ENCODE measurements around the gene TKTL2. TPM values are rescaled to one million over a fixed set of nuclear protein-coding genes. Genes with fewer than 3 reads are reported as not detected.

TKTL2 gene, protein sequence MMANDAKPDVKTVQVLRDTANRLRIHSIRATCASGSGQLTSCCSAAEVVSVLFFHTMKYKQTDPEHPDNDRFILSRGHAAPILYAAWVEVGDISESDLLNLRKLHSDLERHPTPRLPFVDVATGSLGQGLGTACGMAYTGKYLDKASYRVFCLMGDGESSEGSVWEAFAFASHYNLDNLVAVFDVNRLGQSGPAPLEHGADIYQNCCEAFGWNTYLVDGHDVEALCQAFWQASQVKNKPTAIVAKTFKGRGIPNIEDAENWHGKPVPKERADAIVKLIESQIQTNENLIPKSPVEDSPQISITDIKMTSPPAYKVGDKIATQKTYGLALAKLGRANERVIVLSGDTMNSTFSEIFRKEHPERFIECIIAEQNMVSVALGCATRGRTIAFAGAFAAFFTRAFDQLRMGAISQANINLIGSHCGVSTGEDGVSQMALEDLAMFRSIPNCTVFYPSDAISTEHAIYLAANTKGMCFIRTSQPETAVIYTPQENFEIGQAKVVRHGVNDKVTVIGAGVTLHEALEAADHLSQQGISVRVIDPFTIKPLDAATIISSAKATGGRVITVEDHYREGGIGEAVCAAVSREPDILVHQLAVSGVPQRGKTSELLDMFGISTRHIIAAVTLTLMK
- total RNA-seq: not detected

GRCh38 chr4:163473576-163473975, at the start of gene TKTL2:
TKTL2 (minus strand) TSS chr4:163473754; CDS start chr4:163473734, 20 bp downstream.
- peaks cover 2% of the 10 kb centered on the region for H3K27me3 Mint-ChIP-seq (ENCODE audit: low read depth)
- CTCF ChIA-PET: no interaction called here
- no peaks in the 10 kb centered on the region for H3K4me1 Mint-ChIP-seq (ENCODE audit: low read depth)

GRCh38 chr4:163515198-163515597, 41.6 kb upstream of the TKTL2 start:
- CTCF ChIA-PET: no interaction called here
- H3K9me3 Mint-ChIP-seq: no peaks in the 10 kb centered on the region
- no peak overlapping the region for H3K27ac Mint-ChIP-seq
- no peak for DNase-seq
- H3K27me3 Mint-ChIP-seq (ENCODE audit: low read depth): no peaks in the 10 kb centered on the region
- H3K4me3 Mint-ChIP-seq: no peak overlapping the region
- H3K36me3 Mint-ChIP-seq (ENCODE audit: low read depth): peaks cover 49% of the 10 kb centered on the region
- intact Hi-C loops (cut with micrococcal nuclease): no loop called here
- no peaks in the 10 kb centered on the region for H3K4me1 Mint-ChIP-seq (ENCODE audit: low read depth)

More at GRCh38 chr4:163473576-163473975, at the start of gene TKTL2:
- DNase-seq: no peak
- intact Hi-C loops (cut with micrococcal nuclease): no loop called here
- Mint-ChIP-seq H3K27ac (no peak within 1 kb of the TSS), H3K9me3 (no peaks in the 10 kb centered on the region), H3K4me3 (no peak within 1 kb of the TSS), H3K36me3 (ENCODE audit: low read depth) (no peaks in the 10 kb centered on the region)

GRCh38 chr4:163505374-163505773, 31.8 kb upstream of the TKTL2 start:
- H3K4me3 Mint-ChIP-seq: no peak overlapping the region
- peaks cover 27% of the 10 kb centered on the region for H3K36me3 Mint-ChIP-seq (ENCODE audit: low read depth)
- peaks cover 32% of the 10 kb centered on the region for H3K4me1 Mint-ChIP-seq (ENCODE audit: low read depth)
- CTCF ChIA-PET: interaction anchor here (1.0 to 1.7 kb wide), 5 partner anchors 8 to 50 kb away, joined by 3 to 4 read pairs (median 3); no protein-coding TSS in a partner anchor
- no peaks in the 10 kb centered on the region for H3K27me3 Mint-ChIP-seq (ENCODE audit: low read depth)
- no peak for DNase-seq
- intact Hi-C loops (cut with micrococcal nuclease): no loop called here
- H3K27ac Mint-ChIP-seq: no peak overlapping the region
- H3K9me3 Mint-ChIP-seq: no peaks in the 10 kb centered on the region

- peaks cover 53% of the 10 kb centered on the region for H3K4me1 Mint-ChIP-seq (ENCODE audit: low read depth)
- DNase-seq: no peak
- no peak overlapping the region for H3K4me3 Mint-ChIP-seq
- CTCF ChIA-PET: no interaction called here
- intact Hi-C loops (cut with micrococcal nuclease): no loop called here
- H3K27me3 Mint-ChIP-seq (ENCODE audit: low read depth): no peaks in the 10 kb centered on the region
- H3K36me3 Mint-ChIP-seq (ENCODE audit: low read depth): peaks cover 24% of the 10 kb centered on the region
- H3K9me3 Mint-ChIP-seq: no peaks in the 10 kb centered on the region
- no peak overlapping the region for H3K27ac Mint-ChIP-seq
Measured at GRCh38 chr4:163500586-163500985, 27.0 kb upstream of the TKTL2 start.

- peaks cover 31% of the 10 kb centered on the region for H3K4me1 Mint-ChIP-seq (ENCODE audit: low read depth)
- peak; percentile 14 for DNase-seq
Measured at GRCh38 chr4:163495900-163496299, 22.3 kb upstream of the TKTL2 start.

GRCh38 chr4:163494360-163495241, 21.0 kb upstream of the TKTL2 start, which contains the start of gene TMA16:
TMA16 (plus strand) TSS chr4:163494690; CDS start chr4:163494802, 112 bp downstream.
- DNase-seq: peak; percentile 88
- no peaks in the 10 kb centered on the region for H3K27me3 Mint-ChIP-seq (ENCODE audit: low read depth)
- CTCF ChIA-PET: interaction anchor here (2.9 kb wide), 1 partner anchor 55 kb away, joined by 29 read pairs; no protein-coding TSS in a partner anchor
- H3K4me1 Mint-ChIP-seq (ENCODE audit: low read depth): peaks cover 26% of the 10 kb centered on the region
- peak within 1 kb of the TSS; percentile 99 for H3K27ac Mint-ChIP-seq
- H3K36me3 Mint-ChIP-seq (ENCODE audit: low read depth): peaks cover 14% of the 10 kb centered on the region
- intact Hi-C loops (cut with micrococcal nuclease): loop anchor here (1.0 to 10.0 kb wide), 5 partner anchors 54 to 1832 kb away; partner anchors contain the start of genes MSMO1 and NAF1
- no peaks in the 10 kb centered on the region for H3K9me3 Mint-ChIP-seq
- peak within 1 kb of the TSS; percentile 83 for H3K4me3 Mint-ChIP-seq

More at GRCh38 chr4:163495900-163496299, 22.3 kb upstream of the TKTL2 start:
- Mint-ChIP-seq H3K36me3 (ENCODE audit: low read depth) (peaks cover 18% of the 10 kb centered on the region), H3K9me3 (no peaks in the 10 kb centered on the region), H3K4me3 (peak overlapping the region; percentile 78), H3K27me3 (ENCODE audit: low read depth) (no peaks in the 10 kb centered on the region), H3K27ac (peak overlapping the region; percentile 84)
- intact Hi-C loops (cut with micrococcal nuclease): loop anchor here (2.0 to 10.0 kb wide), 3 partner anchors 53 to 1831 kb away; partner anchors contain the start of gene MSMO1
- CTCF ChIA-PET: interaction anchor here (0.7 to 1.1 kb wide), 4 partner anchors 11 to 54 kb away, joined by 3 read pairs; no protein-coding TSS in a partner anchor

- no peaks in the 10 kb centered on the region for H3K27me3 Mint-ChIP-seq (ENCODE audit: low read depth)
- DNase-seq: peak; percentile 25
- CTCF ChIA-PET: interaction anchor here (0.9 to 2.9 kb wide), 2 partner anchors 9 to 56 kb away, joined by 4 to 29 read pairs; no protein-coding TSS in a partner anchor
- H3K4me3 Mint-ChIP-seq: peak overlapping the region; percentile 83
- no peaks in the 10 kb centered on the region for H3K9me3 Mint-ChIP-seq
- H3K36me3 Mint-ChIP-seq (ENCODE audit: low read depth): peaks cover 14% of the 10 kb centered on the region
- intact Hi-C loops (cut with micrococcal nuclease): loop anchor here (1.0 to 10.0 kb wide), 5 partner anchors 55 to 1833 kb away; partner anchors contain the start of genes MSMO1 and NAF1
- peak overlapping the region; percentile 99 for H3K27ac Mint-ChIP-seq
- peaks cover 26% of the 10 kb centered on the region for H3K4me1 Mint-ChIP-seq (ENCODE audit: low read depth)
Measured at GRCh38 chr4:163493643-163494359, 20.2 kb upstream of the TKTL2 start.

GRCh38 chr4:163492951-163493504, 19.5 kb upstream of the TKTL2 start:
- Mint-ChIP-seq H3K4me1 (ENCODE audit: low read depth) (peaks cover 24% of the 10 kb centered on the region), H3K9me3 (no peaks in the 10 kb centered on the region), H3K4me3 (peak overlapping the region; percentile 83), H3K36me3 (ENCODE audit: low read depth) (peaks cover 14% of the 10 kb centered on the region), H3K27me3 (ENCODE audit: low read depth) (peaks cover 5% of the 10 kb centered on the region), H3K27ac (peak overlapping the region; percentile 99)
- intact Hi-C loops (cut with micrococcal nuclease): loop anchor here (5.0 to 10.0 kb wide), 2 partner anchors 179 to 1462 kb away; no protein-coding TSS in a partner anchor
- DNase-seq: no peak
- CTCF ChIA-PET: interaction anchor here (0.9 to 2.9 kb wide), 2 partner anchors 9 to 57 kb away, joined by 4 to 29 read pairs; no protein-coding TSS in a partner anchor

- peaks cover 4% of the 10 kb centered on the region for H3K4me1 Mint-ChIP-seq (ENCODE audit: low read depth)
- H3K36me3 Mint-ChIP-seq (ENCODE audit: low read depth): peaks cover 3% of the 10 kb centered on the region
Measured at GRCh38 chr4:163489929-163490328, 16.4 kb upstream of the TKTL2 start.

DNA sequence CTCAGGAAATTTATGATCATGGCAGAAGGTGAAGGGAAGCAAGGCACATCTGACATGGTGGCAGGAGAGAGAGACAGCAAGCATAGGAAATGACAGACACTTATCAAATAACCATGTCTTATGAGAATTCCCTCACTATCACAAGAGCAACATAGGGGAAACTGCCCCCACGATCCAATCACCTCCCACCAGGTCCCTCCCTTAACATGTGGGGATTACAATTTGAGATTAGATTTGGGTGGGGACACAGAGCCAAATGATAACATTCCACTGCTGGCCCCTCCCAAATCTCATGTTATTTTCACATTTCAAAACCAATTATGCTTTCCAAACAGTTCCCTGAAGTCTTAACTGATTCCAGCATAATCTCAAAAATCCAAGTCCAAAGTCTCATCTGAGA, 12.8 kb upstream of the TKTL2 start:
- Mint-ChIP-seq H3K4me3 (no peak overlapping the region), H3K27ac (no peak overlapping the region), H3K36me3 (ENCODE audit: low read depth) (no peaks in the 10 kb centered on the region), H3K27me3 (ENCODE audit: low read depth) (peaks cover 13% of the 10 kb centered on the region), H3K4me1 (ENCODE audit: low read depth) (no peaks in the 10 kb centered on the region), H3K9me3 (no peaks in the 10 kb centered on the region)
- no peak for DNase-seq
- CTCF ChIA-PET: interaction anchor here (0.5 to 4.5 kb wide), 6 partner anchors 11 to 207 kb away, joined by 3 to 46 read pairs (median 4); no protein-coding TSS in a partner anchor
- intact Hi-C loops (cut with micrococcal nuclease): loop anchor here (10.0 kb wide), 1 partner anchor 382 kb away; no protein-coding TSS in a partner anchor

More at GRCh38 chr4:163489929-163490328, 16.4 kb upstream of the TKTL2 start:
- CTCF ChIA-PET: no interaction called here
- intact Hi-C loops (cut with micrococcal nuclease): loop anchor here (5.0 to 10.0 kb wide), 3 partner anchors 182 to 1465 kb away; no protein-coding TSS in a partner anchor
- DNase-seq: no peak
- peaks cover 11% of the 10 kb centered on the region for H3K27me3 Mint-ChIP-seq (ENCODE audit: low read depth)
- H3K4me3 Mint-ChIP-seq: no peak overlapping the region
- H3K27ac Mint-ChIP-seq: no peak overlapping the region
- no peaks in the 10 kb centered on the region for H3K9me3 Mint-ChIP-seq

Data from activated naive CD4-positive, alpha-beta T cell treated with anti-CD3 and anti-CD28 coated beads for 36 hours (primary cell).